Neural cell (in vitro differentiated cells): ENCODE data around the gene ALDH5A1. TPM values are rescaled to one million over a fixed set of nuclear protein-coding genes. Genes with fewer than 3 reads are reported as not detected.

Experiments
- H2AFZ ChIP-seq: fragments of 200-600, 300-800 bp; sonication (generic), shearing (Covaris generic); 2 replicates; pipeline ENCODE4 v1.6.0; 2014; ENCODE audit warnings: low read depth, mild to moderate bottlenecking, antibody characterized with exemption, low read length, moderate library complexity
- H3F3A ChIP-seq: fragments of 200-600 bp; shearing (Covaris generic); 2 replicates; pipeline ENCODE4 v1.6.1; 2016; ENCODE audit warnings: mild to moderate bottlenecking, moderate library complexity, mixed read lengths, antibody characterized with exemption, low read length; ENCODE audit not compliant: insufficient read depth, poor library complexity, severe bottlenecking
- H3K27ac ChIP-seq: fragments of 200-600, 300-800 bp; sonication (generic), shearing (Covaris generic); 2 replicates; pipeline ENCODE4 v1.5.1; 2014; ENCODE audit warnings: mild to moderate bottlenecking, low read length, moderate library complexity
- H3K27me3 ChIP-seq: fragments of 300-800, 200-600 bp; sonication (generic), shearing (Covaris generic); 2 replicates; pipeline ENCODE4 v1.6.0; 2014; ENCODE audit warnings: mild to moderate bottlenecking, low read depth, low read length, moderate library complexity; ENCODE audit not compliant: insufficient read depth
- H3K36me3 ChIP-seq: fragments of 300-800, 200-600 bp; sonication (generic), shearing (Covaris generic); 2 replicates; pipeline ENCODE4 v1.5.1; 2014; ENCODE audit warnings: mild to moderate bottlenecking, antibody characterized with exemption, low read length, moderate library complexity; ENCODE audit not compliant: insufficient read depth
- H3K4me2 ChIP-seq: fragments of 300-800, 200-600 bp; sonication (generic), shearing (Covaris generic); 2 replicates; pipeline ENCODE4 v1.6.0; 2014; ENCODE audit warnings: mild to moderate bottlenecking, low read length
- H3K4me3 ChIP-seq: fragments of 300-800, 200-600 bp; sonication (generic), shearing (Covaris generic); 2 replicates; pipeline ENCODE4 v1.5.1; 2014; ENCODE audit warnings: mild to moderate bottlenecking, low read length, moderate library complexity
- H3K79me2 ChIP-seq: fragments of 200-600 bp; shearing (Covaris generic); replicated peaks from 2 replicates; pipeline ENCODE4 v1.6.0; 2014; ENCODE audit warnings: mild to moderate bottlenecking, low read length, moderate library complexity; ENCODE audit not compliant: insufficient read depth
- H3K9ac ChIP-seq: fragments of 300-800, 200-600 bp; sonication (generic), shearing (Covaris generic); 2 replicates; pipeline ENCODE4 v1.6.1; 2016; ENCODE audit warnings: mild to moderate bottlenecking, low read length, mixed read lengths
- H3K9me2 ChIP-seq: fragments of 200-600 bp; shearing (Covaris generic); 2 replicates; pipeline ENCODE4 v1.6.1; 2016; ENCODE audit warnings: mild to moderate bottlenecking, low read length, mixed read lengths; ENCODE audit not compliant: insufficient read depth
- H3K9me3 ChIP-seq: fragments of 200-600, 300-800 bp; sonication (generic), shearing (Covaris generic); 2 replicates; pipeline ENCODE4 v1.6.1; 2016; ENCODE audit warnings: mild to moderate bottlenecking, mixed run types, low read length, moderate library complexity, mixed read lengths
- H4K20me1 ChIP-seq: fragments of 200-600 bp; shearing (Covaris generic); 2 replicates; pipeline ENCODE4 v1.6.1; 2016; ENCODE audit warnings: mild to moderate bottlenecking, mixed run types; ENCODE audit not compliant: insufficient read depth
- CTCF ChIP-seq: fragments of 450-650 bp; IDR thresholded peaks from 2 replicates; pipeline ENCODE4 v1.5.1; 2014; ENCODE audit warnings: antibody characterized with exemption, mild to moderate bottlenecking, moderate library complexity; ENCODE audit not compliant: poor library complexity, severe bottlenecking
- EP300 ChIP-seq: fragments of 450-650 bp; conservative IDR thresholded peaks from 2 replicates; pipeline ENCODE4 v1.6.1; 2014; ENCODE audit warnings: antibody characterized with exemption, mild to moderate bottlenecking, moderate library complexity; ENCODE audit not compliant: poor library complexity, severe bottlenecking
- EZH2 ChIP-seq: fragments of 200-600, 300-800 bp; shearing (Covaris generic), sonication (generic); IDR thresholded peaks from 2 replicates; pipeline ENCODE4 v1.6.1; 2014; ENCODE audit warnings: antibody characterized with exemption, low read length, borderline replicate concordance, mild to moderate bottlenecking; ENCODE audit not compliant: insufficient read depth, poor library complexity, severe bottlenecking
- MXI1 ChIP-seq: fragments of 450-650 bp; conservative IDR thresholded peaks from 2 replicates; pipeline ENCODE4 v1.6.1; 2014; ENCODE audit warnings: antibody characterized with exemption, mild to moderate bottlenecking; ENCODE audit not compliant: poor library complexity, severe bottlenecking
- POLR2AphosphoS5 ChIP-seq: IDR thresholded peaks from 2 replicates; pipeline ENCODE4 v1.6.1; 2012
- RAD21 ChIP-seq: fragments of 450-650 bp; conservative IDR thresholded peaks from 2 replicates; pipeline ENCODE4 v1.6.1; 2014; ENCODE audit warnings: antibody characterized with exemption, mild to moderate bottlenecking, moderate library complexity
- REST ChIP-seq: IDR thresholded peaks from 2 replicates; pipeline ENCODE4 v1.6.1; 2012; ENCODE audit warnings: borderline replicate concordance
- SMC3 ChIP-seq: fragments of 450-650 bp; conservative IDR thresholded peaks from 2 replicates; pipeline ENCODE4 v1.6.1; 2014; ENCODE audit warnings: antibody characterized with exemption, mild to moderate bottlenecking, moderate library complexity; ENCODE audit not compliant: poor library complexity
- TAF1 ChIP-seq: IDR thresholded peaks from 2 replicates; pipeline ENCODE4 v1.6.1; 2012; ENCODE audit warnings: low read depth
- polyA plus RNA-seq: library from polyadenylated mRNA; depleted of rRNA; stranded (reverse); fragments of >200 nt; gene quantifications from 2 replicates; pipeline ENCODE4 v1.2.3, GENCODE V29; 2014

ALDH5A1 gene
- polyA plus RNA-seq, 1 donor from 2014 or later: 36.3 TPM

GRCh38 chr6:24481449-24481848 lies 13.3 kb upstream of the ALDH5A1 start:
- no peaks in the 10 kb centered on the region for H3K9me2 ChIP-seq
- H3F3A ChIP-seq: no peaks in the 10 kb centered on the region
- H3K79me2 ChIP-seq: no peaks in the 10 kb centered on the region
- TF ChIP-seq SMC3 (no peak), REST (no peak), EZH2 (no peak), RAD21 (no peak), CTCF (no peak), TAF1 (no peak), MXI1 (no peak), EP300 (no peak), POLR2AphosphoS5 (no peak)
- H3K9me3 ChIP-seq: no peaks in the 10 kb centered on the region
- no peaks in the 10 kb centered on the region for H4K20me1 ChIP-seq
- no peak overlapping the region for H3K4me3 ChIP-seq
- no peak overlapping the region for H2AFZ ChIP-seq
- no peak overlapping the region for H3K27ac ChIP-seq
- no peaks in the 10 kb centered on the region for H3K27me3 ChIP-seq
- no peak overlapping the region for H3K4me2 ChIP-seq
- no peaks in the 10 kb centered on the region for H3K36me3 ChIP-seq
- H3K9ac ChIP-seq: no peak overlapping the region

- Histone ChIP-seq H3K79me2 (no peaks in the 10 kb centered on the region), H3K9me2 (no peaks in the 10 kb centered on the region), H2AFZ (no peak overlapping the region), H3K27ac (no peak overlapping the region), H3K9ac (no peak overlapping the region), H3K36me3 (no peaks in the 10 kb centered on the region), H3K4me2 (no peak overlapping the region), H3K4me3 (no peak overlapping the region), H3K9me3 (no peaks in the 10 kb centered on the region), H3F3A (no peaks in the 10 kb centered on the region), H4K20me1 (no peaks in the 10 kb centered on the region), H3K27me3 (no peaks in the 10 kb centered on the region)
- TF ChIP-seq REST (no peak), EP300 (no peak), MXI1 (no peak), POLR2AphosphoS5 (no peak), EZH2 (no peak), CTCF (no peak), RAD21 (no peak), TAF1 (no peak), SMC3 (no peak)
These were observed 10.0 kb upstream of the ALDH5A1 start for GRCh38 chr6:24484657-24485323.
